SK-N-SH treated with all-trans-retinoic acid at 6 μM for 48 hours (cell line): ENCODE measurements around the gene SLC7A7.

ENCODE experiments used
- ATAC-seq: fragments of 200-7000 bp; cut with Tn5 transposase; 3 replicates; pipeline ENCODE4 v1.9.1; 2020; ENCODE audit warnings: mild to moderate bottlenecking, moderate library complexity
- ARNTL ChIP-seq: fragments of 450-650 bp; formaldehyde crosslinking; IDR thresholded peaks from 2 replicates; pipeline ENCODE4 v1.5.0; 2020; ENCODE audit warnings: low read depth, mild to moderate bottlenecking, moderate library complexity, borderline replicate concordance
- BACH2 ChIP-seq: fragments of 250-450 bp; sonication (Bioruptor Pico); IDR thresholded peaks from 2 replicates; pipeline ENCODE4 v1.9.0; 2021; ENCODE audit warnings: mild to moderate bottlenecking, borderline replicate concordance
- CREB5 ChIP-seq: fragments of 250-450 bp; sonication (Bioruptor Pico); IDR thresholded peaks from 2 replicates; pipeline ENCODE4 v1.5.1; 2020; ENCODE audit warnings: low read depth, mild to moderate bottlenecking, moderate library complexity
- CSDC2 ChIP-seq: fragments of 250-450 bp; sonication (Bioruptor Pico); IDR thresholded peaks from 2 replicates; pipeline ENCODE4 v1.5.0; 2020; ENCODE audit warnings: mild to moderate bottlenecking, moderate library complexity
- CSRNP3 ChIP-seq: fragments of 250-450 bp; sonication (Bioruptor Pico); IDR thresholded peaks from 2 replicates; pipeline ENCODE4 v1.5.1; 2021; ENCODE audit warnings: mild to moderate bottlenecking, moderate library complexity
- ESRRG ChIP-seq: fragments of 250-450 bp; sonication (Bioruptor Pico); IDR thresholded peaks from 2 replicates; pipeline ENCODE4 v1.6.1; 2021; ENCODE audit warnings: mild to moderate bottlenecking
- GLIS3 ChIP-seq: fragments of 250-450 bp; sonication (Bioruptor Pico); IDR thresholded peaks from 2 replicates; pipeline ENCODE4 v1.5.0; 2020; ENCODE audit warnings: mild to moderate bottlenecking, moderate library complexity
- ISL1 ChIP-seq: fragments of 250-450 bp; sonication (Bioruptor Pico); IDR thresholded peaks from 2 replicates; pipeline ENCODE4 v2.1.2; 2022; ENCODE audit warnings: mild to moderate bottlenecking, moderate library complexity
- PATZ1 ChIP-seq: fragments of 250-450 bp; sonication (Bioruptor Pico); IDR thresholded peaks from 2 replicates; pipeline ENCODE4 v1.8.0; 2020; ENCODE audit warnings: mild to moderate bottlenecking, moderate library complexity, borderline replicate concordance
- PPARA ChIP-seq: fragments of 250-450 bp; sonication (Bioruptor Pico); IDR thresholded peaks from 2 replicates; pipeline ENCODE4 v1.5.0; 2020; ENCODE audit warnings: mild to moderate bottlenecking, borderline replicate concordance
- RARB ChIP-seq: fragments of 250-450 bp; sonication (Bioruptor Pico); IDR thresholded peaks from 2 replicates; pipeline ENCODE4 v1.8.0; 2021; ENCODE audit warnings: mild to moderate bottlenecking, moderate library complexity
- TCF4 ChIP-seq: fragments of 250-450 bp; sonication (Bioruptor Pico); IDR thresholded peaks from 2 replicates; pipeline ENCODE4 v1.8.0; 2021; ENCODE audit warnings: mild to moderate bottlenecking, moderate library complexity, borderline replicate concordance
- TSHZ2 ChIP-seq: fragments of 250-450 bp; sonication (Bioruptor Pico); IDR thresholded peaks from 2 replicates; pipeline ENCODE4 v1.5.0; 2020; ENCODE audit warnings: mild to moderate bottlenecking, moderate library complexity
- ZC3H10 ChIP-seq: fragments of 250-450 bp; sonication (Bioruptor Pico); IDR thresholded peaks from 2 replicates; pipeline ENCODE4 v1.5.1; 2021; ENCODE audit warnings: mild to moderate bottlenecking, moderate library complexity
- ZFP3 ChIP-seq: fragments of 250-450 bp; sonication (Bioruptor Pico); IDR thresholded peaks from 2 replicates; pipeline ENCODE4 v1.5.0; 2020; ENCODE audit warnings: mild to moderate bottlenecking, moderate library complexity
- ZFP30 ChIP-seq: fragments of 450-650 bp; formaldehyde crosslinking; IDR thresholded peaks from 2 replicates; pipeline ENCODE4 v1.5.0; 2022; ENCODE audit warnings: mild to moderate bottlenecking, moderate library complexity
- ZNF565 ChIP-seq: fragments of 450-650 bp; formaldehyde crosslinking; conservative IDR thresholded peaks from 2 replicates; pipeline ENCODE4 v1.5.0; 2020; ENCODE audit warnings: low read depth, mild to moderate bottlenecking, moderate library complexity
- ZNF70 ChIP-seq: fragments of 450-650 bp; formaldehyde crosslinking; IDR thresholded peaks from 2 replicates; pipeline ENCODE4 v1.5.0; 2020; ENCODE audit warnings: mild to moderate bottlenecking, moderate library complexity
- ZNF8 ChIP-seq: fragments of 450-650 bp; formaldehyde crosslinking; IDR thresholded peaks from 2 replicates; pipeline ENCODE4 v1.5.0; 2020; ENCODE audit warnings: mild to moderate bottlenecking, moderate library complexity

Gene SLC7A7

GRCh38 chr14:22848351-22849164 lies 33.3 kb upstream of the SLC7A7 start:
- TF ChIP-seq ZNF565 (CRISPR knock-in tag) (no peak), ZNF70 (no peak)
- peak; percentile 57 for ATAC-seq

GRCh38 chr14:22847661-22848341 lies 32.6 kb upstream of the SLC7A7 start:
- no peak for TF ChIP-seq CSRNP3 (CRISPR knock-in tag)
- no peak for TF ChIP-seq BACH2 (CRISPR knock-in tag)
- no peak for TF ChIP-seq ZC3H10

GRCh38 chr14:22846811-22847307 lies 31.6 kb upstream of the SLC7A7 start:
- TF ChIP-seq ARNTL (no peak), ZFP30 (CRISPR knock-in tag) (no peak), TCF4 (CRISPR knock-in tag) (no peak), ESRRG (CRISPR knock-in tag) (no peak), ISL1 (CRISPR knock-in tag) (no peak), ZNF8 (CRISPR knock-in tag) (no peak), RARB (CRISPR knock-in tag) (no peak), CSDC2 (CRISPR knock-in tag) (no peak), BACH2 (CRISPR knock-in tag) (no peak), GLIS3 (CRISPR knock-in tag) (no peak), PATZ1 (CRISPR knock-in tag) (no peak)
- no peak for ATAC-seq

More at GRCh38 chr14:22847661-22848341, 32.6 kb upstream of the SLC7A7 start:
- peak; percentile 10 for ATAC-seq

- TF ChIP-seq ARNTL (no peak), ZFP30 (CRISPR knock-in tag) (no peak), ZC3H10 (no peak), ESRRG (CRISPR knock-in tag) (no peak), ZFP3 (no peak), ZNF565 (CRISPR knock-in tag) (no peak), CREB5 (CRISPR knock-in tag) (no peak), BACH2 (CRISPR knock-in tag) (no peak), TSHZ2 (CRISPR knock-in tag) (no peak), PPARA (CRISPR knock-in tag) (no peak), CSRNP3 (CRISPR knock-in tag) (no peak), RARB (CRISPR knock-in tag) (no peak), CSDC2 (CRISPR knock-in tag) (no peak)
- ATAC-seq, result no peak
These were observed 30.8 kb upstream of the SLC7A7 start for GRCh38 chr14:22845821-22846625.
